Endodermal cell (in vitro differentiated cells): Measurements from ENCODE around the gene CLDN34. TPM values are rescaled to one million over a fixed set of nuclear protein-coding genes. Genes with fewer than 3 reads are reported as not detected.
A peak's percentile ranks its signal among the peaks of the same experiment; 100 is the strongest.

ENCODE experiments used
- DNase-seq: peaks from one replicate; pipeline ENCODE4 v3.0.0-alpha.2; 2017
- H3K27ac ChIP-seq: 2 replicates; pipeline ENCODE4 v1.5.1; 2013; ENCODE audit warnings: mild to moderate bottlenecking, low read depth, low read length, moderate library complexity
- H3K27me3 ChIP-seq: 2 replicates; pipeline ENCODE4 v1.6.1; 2013; ENCODE audit warnings: mild to moderate bottlenecking, low read length, moderate library complexity; ENCODE audit not compliant: insufficient read depth, control insufficient read depth, poor library complexity, severe bottlenecking
- H3K36me3 ChIP-seq: 2 replicates; pipeline ENCODE4 v1.7.0; 2013; ENCODE audit warnings: mild to moderate bottlenecking, low read length, moderate library complexity; ENCODE audit not compliant: control insufficient read depth, insufficient read depth
- H3K4me1 ChIP-seq: one replicate; pipeline ENCODE4 v1.7.0; 2013; ENCODE audit warnings: low read length; ENCODE audit not compliant: control insufficient read depth, insufficient read depth
- H3K4me3 ChIP-seq: 2 replicates; pipeline ENCODE4 v1.5.1; 2013; ENCODE audit warnings: mild to moderate bottlenecking, low read length, moderate library complexity
- H3K9ac ChIP-seq: 2 replicates; pipeline ENCODE4 v1.6.1; 2013; ENCODE audit warnings: mild to moderate bottlenecking, low read length, moderate library complexity; ENCODE audit not compliant: poor library complexity, severe bottlenecking; ENCODE audit errors: extremely low read depth
- H3K9me3 ChIP-seq: 2 replicates; pipeline ENCODE4 v1.6.1; 2013; ENCODE audit warnings: mild to moderate bottlenecking, low read length, moderate library complexity; ENCODE audit not compliant: control insufficient read depth
- H3K27ac Mint-ChIP-seq: 2 replicates; pipeline ENCODE4 v1.8.0; 2020; ENCODE audit warnings: mixed read lengths
- H3K27me3 Mint-ChIP-seq: 2 replicates; pipeline ENCODE4 v1.8.0; 2021; ENCODE audit warnings: mild to moderate bottlenecking, mixed read lengths; ENCODE audit not compliant: insufficient read depth
- H3K36me3 Mint-ChIP-seq: 2 replicates; pipeline ENCODE4 v1.8.0; 2020; ENCODE audit warnings: low read depth, mixed read lengths
- H3K4me1 Mint-ChIP-seq: 2 replicates; pipeline ENCODE4 v1.8.0; 2020; ENCODE audit warnings: mixed read lengths
- H3K4me3 Mint-ChIP-seq: 2 replicates; pipeline ENCODE4 v1.8.0; 2020; ENCODE audit warnings: mild to moderate bottlenecking, moderate library complexity, mixed read lengths
- H3K9me3 Mint-ChIP-seq: 2 replicates; pipeline ENCODE4 v1.8.0; 2020; ENCODE audit warnings: mild to moderate bottlenecking, mixed read lengths
- CTCF ChIP-seq: fragments of 200-600 bp; sonication (generic); conservative IDR thresholded peaks from 2 replicates; pipeline ENCODE4 v1.5.0; 2021; ENCODE audit warnings: antibody characterized with exemption, mild to moderate bottlenecking
- WGBS, 2 experiments: methylation state at CpG; one replicate each; pipeline versions ENCODE4 v1.1.5 to v1.1.7; 2013; ENCODE audit warnings: missing lambda C conversion rate in 2 of 2, mixed read lengths in 1 of 2; ENCODE audit not compliant: insufficient coverage in 1 of 2, insufficient read length in 1 of 2; 5-methylcytosine and 5-hydroxymethylcytosine counted together
- total RNA-seq, 2 donors: library from RNA; stranded (reverse); fragmentation: NEBNext Ultra II Directional in 1 of 2; extraction: Animal tissue kit (Norgen Biotek cat#: 25700) in 1 of 2; gene quantifications; 2 replicates in 1 of 2; 3 replicates in 1 of 2; pipeline ENCODE4 v1.2.1, GENCODE V29; 2021

The CLDN34 gene
- total RNA-seq, 2 donors from 2014 or later, result 0.35 TPM; not detected in 1

- WGBS, 2 experiments, result 20 to 36% methylated on average over 1 to 10 of the region's 11 CpGs
- Histone ChIP-seq H3K9ac (peak overlapping the region; percentile 47), H3K27ac (peak overlapping the region; percentile 49), H3K36me3 (no peaks in the 10 kb centered on the region), H3K27me3 (no peaks in the 10 kb centered on the region), H3K9me3 (no peaks in the 10 kb centered on the region), H3K4me3 (peak overlapping the region; percentile 83), H3K4me1 (no peaks in the 10 kb centered on the region)
- DNase-seq, result no peak
- peaks cover 2% of the 10 kb centered on the region for H3K36me3 Mint-ChIP-seq
- TF ChIP-seq CTCF, result no peak
- peaks cover 58% of the 10 kb centered on the region for H3K9me3 Mint-ChIP-seq
- no peak overlapping the region for H3K27ac Mint-ChIP-seq
- H3K4me3 Mint-ChIP-seq, result peak overlapping the region; percentile 60
- H3K4me1 Mint-ChIP-seq, result peaks cover 14% of the 10 kb centered on the region
- peaks cover 9% of the 10 kb centered on the region for H3K27me3 Mint-ChIP-seq
Measured at GRCh38 chrX:10016519-10017132, 49.5 kb downstream of the CLDN34 start.

- Histone ChIP-seq H3K36me3 (no peaks in the 10 kb centered on the region), H3K9me3 (peaks cover 3% of the 10 kb centered on the region), H3K27me3 (no peaks in the 10 kb centered on the region), H3K4me1 (no peaks in the 10 kb centered on the region), H3K27ac (peak overlapping the region; percentile 32), H3K9ac (no peak overlapping the region), H3K4me3 (peak overlapping the region; percentile 83)
- Mint-ChIP-seq H3K9me3 (peaks cover 56% of the 10 kb centered on the region), H3K4me3 (no peak overlapping the region), H3K36me3 (peaks cover 8% of the 10 kb centered on the region), H3K27me3 (peaks cover 7% of the 10 kb centered on the region), H3K4me1 (peaks cover 10% of the 10 kb centered on the region), H3K27ac (no peak overlapping the region)
- TF ChIP-seq CTCF, result no peak
- DNase-seq, result no peak
- WGBS, 2 experiments, result 20 to 58% methylated on average over 1 to 6 of the region's 8 CpGs
Measured at GRCh38 chrX:10017872-10018271, 50.7 kb downstream of the CLDN34 start.

Other genes with a start within 250 kb of the CLDN34 start
- gene GPR143, start 201.5 kb upstream of the CLDN34 start, total RNA-seq, result 10 to 100 TPM; 11.7 to 13.5 TPM
- 10 to 100 TPM; 14.4 to 15.4 TPM for gene SHROOM2, start 180.9 kb upstream of the CLDN34 start, total RNA-seq
- gene CLCN4, start 189.6 kb downstream of the CLDN34 start, total RNA-seq, result 1 to 10 TPM; 3.7 to 4.4 TPM